Muscle layer of duodenum (tissue), 2 donors: ENCODE measurements around the gene CDH3.

Experiments used
- H3K27ac ChIP-seq: one replicate; pipeline ENCODE4 v1.7.0; 2013; ENCODE audit warnings: mild to moderate bottlenecking, low read length
- H3K27me3 ChIP-seq: one replicate; pipeline ENCODE4 v1.7.0; 2013; ENCODE audit warnings: low read depth, mild to moderate bottlenecking, control low read depth, low read length
- H3K36me3 ChIP-seq, 2 donors: one replicate each; pipeline ENCODE4 v1.7.0; 2013; ENCODE audit warnings: low read length in 2 of 2, control low read depth in 1 of 2, mild to moderate bottlenecking in 1 of 2; ENCODE audit not compliant: insufficient read depth in 2 of 2, control insufficient read depth in 1 of 2
- H3K4me1 ChIP-seq, 2 donors: one replicate each; pipeline ENCODE4 v1.7.0; 2013; ENCODE audit warnings: low read length in 2 of 2, mild to moderate bottlenecking in 2 of 2, control low read depth in 1 of 2, moderate library complexity in 1 of 2; ENCODE audit not compliant: insufficient read depth in 2 of 2, control insufficient read depth in 1 of 2
- H3K4me3 ChIP-seq, 2 donors: one replicate each; pipeline ENCODE4 v1.7.0; 2013; ENCODE audit warnings: low read length in 2 of 2, low read depth in 1 of 2, mild to moderate bottlenecking in 1 of 2
- H3K9me3 ChIP-seq, 2 donors: one replicate each; pipeline ENCODE4 v1.7.0; 2013; ENCODE audit warnings: low read length in 2 of 2, control low read depth in 1 of 2, mild to moderate bottlenecking in 1 of 2; ENCODE audit not compliant: control insufficient read depth in 1 of 2
- donor health status: healthy.

Gene CDH3

DNA sequence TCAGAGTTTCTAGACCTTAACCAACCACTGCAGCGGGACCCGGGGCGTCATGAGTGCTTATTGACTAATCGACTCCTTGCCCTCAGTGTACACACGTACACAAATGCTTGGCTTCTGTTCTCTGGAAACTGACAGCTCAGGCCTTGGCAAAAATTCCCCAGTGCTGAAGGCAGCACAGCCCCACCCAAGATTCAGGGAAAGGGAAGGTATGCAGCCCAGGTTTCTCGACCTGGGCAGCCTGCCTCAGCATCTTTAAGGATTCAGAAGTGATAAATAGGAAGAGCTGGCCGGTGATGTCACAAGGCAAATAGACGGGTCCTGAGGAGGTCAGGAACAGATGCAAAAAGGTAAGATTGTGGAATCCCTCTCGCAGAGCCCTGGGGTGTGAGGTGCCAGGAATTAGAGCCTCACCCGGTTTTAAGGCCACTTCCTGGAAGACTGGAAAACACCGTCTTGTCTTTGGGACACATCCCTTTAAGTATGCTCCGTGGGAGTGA, 9.0 kb upstream of the CDH3 start:
- Histone ChIP-seq H3K27ac (no peak overlapping the region), H3K4me1 (no peaks in the 10 kb centered on the region), H3K27me3 (no peaks in the 10 kb centered on the region), H3K36me3 (no peaks in the 10 kb centered on the region), H3K4me3 (no peak overlapping the region), H3K9me3 (no peaks in the 10 kb centered on the region)

DNA sequence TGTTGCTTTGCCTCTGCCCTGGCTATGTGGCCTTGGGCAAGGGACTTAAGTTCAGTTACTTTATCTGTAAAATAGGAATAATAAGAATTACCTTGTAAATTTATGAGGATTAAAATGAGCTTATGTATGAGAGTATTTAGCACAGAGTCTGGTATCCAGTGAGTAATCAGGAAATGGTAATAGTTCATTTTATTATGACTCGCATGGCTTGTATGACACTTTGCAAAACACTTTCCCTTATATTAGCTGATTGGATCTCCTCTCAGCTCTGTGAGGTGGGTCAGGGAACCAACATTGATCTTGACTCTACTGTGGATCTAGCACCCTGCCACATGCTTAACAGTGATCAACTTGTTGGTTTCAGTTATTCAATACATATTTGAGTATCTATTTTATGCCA, 8.3 kb upstream of the CDH3 start:
- Histone ChIP-seq H3K9me3 (no peaks in the 10 kb centered on the region), H3K4me3 (no peak overlapping the region), H3K36me3 (no peaks in the 10 kb centered on the region), H3K27ac (no peak overlapping the region), H3K27me3 (no peaks in the 10 kb centered on the region), H3K4me1 (no peaks in the 10 kb centered on the region)

DNA sequence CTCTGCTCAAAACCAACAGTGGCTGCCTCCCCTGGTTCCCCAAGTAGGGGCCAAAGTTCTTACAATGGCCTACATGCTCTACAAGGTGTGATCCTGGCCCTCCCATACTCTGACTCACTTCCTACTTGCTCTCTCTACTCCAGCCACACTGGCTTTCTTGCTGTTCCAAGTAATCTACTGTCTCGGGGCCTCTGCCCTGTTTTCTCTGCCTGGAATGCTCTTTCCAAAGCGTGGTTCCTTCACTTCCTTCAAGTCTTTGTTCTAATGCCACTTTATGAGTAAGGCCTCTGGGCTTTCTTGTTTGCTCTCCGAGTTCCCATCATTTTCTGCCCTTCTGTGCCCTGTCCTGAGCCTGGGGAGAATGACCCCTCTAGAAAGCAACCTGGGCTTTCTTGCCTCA, 4.1 kb upstream of the CDH3 start:
- Histone ChIP-seq H3K27ac (no peak overlapping the region), H3K4me1 (peaks cover 0 to 25% of the 10 kb centered on the region in 2 donors), H3K36me3 (no peaks in the 10 kb centered on the region), H3K4me3 (no peak overlapping the region), H3K9me3 (no peaks in the 10 kb centered on the region), H3K27me3 (peaks cover 30% of the 10 kb centered on the region)

DNA sequence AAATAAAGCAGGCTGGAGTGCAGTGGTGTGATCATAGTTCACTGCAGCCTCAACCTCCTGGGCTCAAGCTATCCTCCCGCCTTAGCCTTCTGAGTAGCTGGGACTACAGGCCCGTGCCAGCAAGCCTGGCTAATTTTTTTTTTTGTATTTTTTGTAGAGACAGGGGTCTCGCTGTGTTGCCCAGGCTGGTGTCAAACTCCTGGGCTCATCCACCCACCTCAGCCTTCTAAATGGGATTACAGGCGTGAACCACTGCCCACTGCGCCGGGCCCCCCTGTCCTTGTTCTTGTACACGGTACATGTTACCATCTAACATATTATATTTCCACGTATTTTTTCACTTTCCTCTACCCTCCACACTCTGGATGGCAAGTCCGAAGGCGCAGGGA, 3.1 kb upstream of the CDH3 start:
- H3K36me3 ChIP-seq, result no peaks in the 10 kb centered on the region
- H3K9me3 ChIP-seq, result no peaks in the 10 kb centered on the region
- peak overlapping the region in 1 of 2 donors; percentile 27 for H3K4me3 ChIP-seq
- H3K27ac ChIP-seq, result no peak overlapping the region
- H3K4me1 ChIP-seq, result peaks cover 0 to 30% of the 10 kb centered on the region in 2 donors
- peaks cover 32% of the 10 kb centered on the region for H3K27me3 ChIP-seq

DNA sequence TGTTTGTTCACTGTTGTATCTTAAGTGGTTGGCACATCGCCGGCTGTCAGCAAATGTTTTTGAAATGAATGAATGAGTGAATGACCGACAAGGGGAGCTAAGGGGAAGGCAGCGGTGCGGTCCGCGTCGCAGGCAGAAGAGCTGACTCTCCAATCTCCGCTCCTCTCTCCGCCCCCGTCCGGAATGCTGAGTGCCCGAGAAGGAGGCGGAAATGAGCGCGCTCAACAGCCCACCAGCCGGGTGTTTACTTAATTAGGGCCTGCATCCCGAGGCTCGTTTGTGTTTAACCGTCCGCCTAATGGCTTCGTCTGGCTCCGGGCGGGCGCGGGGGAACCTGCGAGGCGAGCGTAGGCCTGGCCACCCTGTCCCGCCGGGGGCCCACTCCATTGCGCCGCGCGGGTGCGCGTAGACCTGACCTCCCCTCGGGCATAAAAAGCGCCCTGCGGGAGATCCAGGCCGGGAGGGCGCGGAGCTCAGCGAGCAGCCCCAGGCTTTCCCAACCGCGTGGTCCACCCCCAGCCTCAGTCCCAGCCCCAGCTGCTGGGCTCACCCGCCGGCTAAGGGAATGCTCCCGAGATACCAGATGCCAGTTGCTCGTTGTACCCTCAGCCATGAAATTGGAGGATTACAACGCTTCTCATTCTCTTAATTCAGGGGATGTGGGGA, 2.5 kb upstream of the CDH3 start:
- Histone ChIP-seq H3K27ac (no peak overlapping the region), H3K27me3 (peaks cover 32% of the 10 kb centered on the region)

DNA sequence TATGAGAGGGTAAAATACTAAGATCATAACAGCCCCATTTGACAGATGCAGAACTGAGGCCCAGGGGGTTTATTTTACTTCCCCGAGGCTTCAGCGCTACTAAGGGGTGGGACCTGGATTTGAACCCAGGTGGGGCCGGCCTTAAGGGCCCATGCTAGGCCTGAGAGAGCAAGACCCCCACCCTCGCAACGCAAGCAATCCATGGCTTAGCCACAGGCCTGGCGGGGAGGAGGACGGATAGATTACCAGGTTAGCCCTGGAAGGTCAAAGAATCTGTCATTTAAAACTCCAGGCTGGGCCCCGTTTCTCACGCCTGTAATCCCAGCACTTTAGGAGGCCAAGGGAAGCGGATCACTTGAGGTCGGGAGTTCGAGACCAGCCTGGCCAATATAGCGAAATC, 1.9 kb upstream of the CDH3 start:
- H3K27me3 ChIP-seq, result peaks cover 32% of the 10 kb centered on the region
- no peak overlapping the region for H3K27ac ChIP-seq
- H3K36me3 ChIP-seq, result no peaks in the 10 kb centered on the region
- peaks cover 0 to 30% of the 10 kb centered on the region in 2 donors for H3K4me1 ChIP-seq
- no peaks in the 10 kb centered on the region for H3K9me3 ChIP-seq
- H3K4me3 ChIP-seq, result no peak overlapping the region

More for the DNA sequence above, 2.5 kb upstream of the CDH3 start:
- H3K36me3 ChIP-seq, result no peaks in the 10 kb centered on the region
- peak overlapping the region in 1 of 2 donors; percentile 27 for H3K4me3 ChIP-seq
- H3K9me3 ChIP-seq, result no peaks in the 10 kb centered on the region
- peaks cover 0 to 30% of the 10 kb centered on the region in 2 donors for H3K4me1 ChIP-seq

DNA sequence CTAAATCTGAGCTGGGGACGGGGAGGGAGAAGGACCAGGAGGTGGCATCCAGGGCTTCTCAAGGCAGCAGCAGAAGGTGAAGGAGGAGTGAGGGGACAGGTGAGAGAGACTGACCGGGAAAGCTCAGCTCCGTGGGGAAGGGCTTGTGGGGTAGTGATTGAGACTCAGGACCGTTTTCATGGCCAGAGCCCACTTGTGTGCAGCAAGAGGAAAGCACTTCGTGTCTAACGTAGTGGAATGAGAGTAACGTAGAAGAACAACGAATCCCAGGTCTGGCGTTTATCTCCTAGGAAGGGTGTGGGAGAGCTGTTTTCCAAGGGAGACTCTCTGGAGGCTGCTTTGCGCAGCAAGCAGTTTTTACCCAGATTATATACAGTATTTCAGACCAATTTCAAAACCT, 1.3 kb upstream of the CDH3 start:
- H3K27me3 ChIP-seq, result peaks cover 32% of the 10 kb centered on the region
- no peak overlapping the region for H3K27ac ChIP-seq
- no peaks in the 10 kb centered on the region for H3K36me3 ChIP-seq
- no peaks in the 10 kb centered on the region for H3K9me3 ChIP-seq
- no peak overlapping the region for H3K4me3 ChIP-seq
- H3K4me1 ChIP-seq, result peaks cover 0 to 30% of the 10 kb centered on the region in 2 donors

DNA sequence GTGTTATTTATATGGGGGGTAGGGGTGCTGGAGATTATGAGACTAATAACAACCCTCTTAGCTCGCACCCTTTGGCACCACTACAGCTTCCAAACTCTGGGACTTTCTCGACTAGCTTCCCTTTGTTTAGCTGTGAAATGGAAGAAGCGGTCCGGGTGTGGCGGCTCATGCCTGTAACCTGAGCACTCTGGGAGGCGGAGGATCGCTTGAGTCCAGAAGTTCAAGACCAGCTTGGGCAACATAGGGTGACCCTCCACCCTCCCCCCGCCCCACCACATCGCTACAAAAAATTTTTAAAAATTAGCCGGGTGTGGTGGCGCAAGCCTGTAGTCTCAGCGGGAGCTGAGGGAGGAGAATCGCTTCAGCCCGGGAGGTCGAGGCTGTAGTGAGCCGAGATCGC, 814 bp upstream of the CDH3 start:
- no peaks in the 10 kb centered on the region for H3K36me3 ChIP-seq
- H3K27me3 ChIP-seq, result peaks cover 32% of the 10 kb centered on the region
- no peak overlapping the region for H3K27ac ChIP-seq
- peaks cover 0 to 30% of the 10 kb centered on the region in 2 donors for H3K4me1 ChIP-seq
- no peak overlapping the region for H3K4me3 ChIP-seq
- no peaks in the 10 kb centered on the region for H3K9me3 ChIP-seq

DNA sequence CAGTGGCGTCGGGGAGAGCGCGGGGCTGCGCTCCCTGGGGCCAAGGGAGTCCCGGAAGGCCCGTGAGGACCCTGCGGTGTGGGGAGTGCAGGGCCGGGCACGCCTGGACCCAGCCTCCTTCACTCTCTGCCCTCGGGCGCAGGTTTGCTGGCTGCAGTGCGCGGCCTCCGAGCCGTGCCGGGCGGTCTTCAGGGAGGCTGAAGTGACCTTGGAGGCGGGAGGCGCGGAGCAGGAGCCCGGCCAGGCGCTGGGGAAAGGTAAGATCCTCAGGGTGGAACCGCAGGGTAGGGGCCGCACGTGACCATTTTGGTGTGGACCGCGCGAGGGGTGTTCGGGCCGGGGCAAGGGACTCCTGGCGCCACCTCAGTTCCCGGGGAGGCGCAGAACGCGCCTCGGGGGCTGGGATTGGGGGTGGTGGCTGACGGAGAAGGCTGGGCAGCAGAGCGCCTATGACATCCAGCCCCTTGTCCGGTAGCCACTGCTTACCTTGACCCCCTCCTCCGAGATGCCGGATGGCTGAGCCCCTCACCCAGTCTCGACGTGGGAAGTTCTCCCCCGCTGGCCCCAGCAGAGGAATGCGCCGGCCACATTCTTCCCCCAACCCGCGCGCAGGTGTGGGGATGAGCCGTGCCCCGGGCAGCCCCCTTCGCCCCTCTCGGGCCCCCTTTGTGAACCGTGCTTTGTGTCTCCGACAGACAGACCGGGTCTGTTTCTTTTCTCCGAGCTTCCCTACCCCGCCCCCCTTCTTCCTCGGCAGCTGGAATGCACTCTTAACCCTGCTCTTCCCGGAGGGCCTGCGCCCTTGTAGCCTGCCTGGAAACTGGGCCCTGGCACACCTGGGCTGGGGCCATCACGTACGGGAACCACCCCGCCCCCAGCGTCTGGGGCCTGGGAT, 631 bp downstream of the CDH3 start:
- Histone ChIP-seq H3K4me1 (peaks cover 0 to 30% of the 10 kb centered on the region in 2 donors), H3K36me3 (no peaks in the 10 kb centered on the region), H3K27ac (no peak overlapping the region), H3K27me3 (peaks cover 32% of the 10 kb centered on the region), H3K9me3 (no peaks in the 10 kb centered on the region), H3K4me3 (peak overlapping the region in 1 of 2 donors; percentile 52)

DNA sequence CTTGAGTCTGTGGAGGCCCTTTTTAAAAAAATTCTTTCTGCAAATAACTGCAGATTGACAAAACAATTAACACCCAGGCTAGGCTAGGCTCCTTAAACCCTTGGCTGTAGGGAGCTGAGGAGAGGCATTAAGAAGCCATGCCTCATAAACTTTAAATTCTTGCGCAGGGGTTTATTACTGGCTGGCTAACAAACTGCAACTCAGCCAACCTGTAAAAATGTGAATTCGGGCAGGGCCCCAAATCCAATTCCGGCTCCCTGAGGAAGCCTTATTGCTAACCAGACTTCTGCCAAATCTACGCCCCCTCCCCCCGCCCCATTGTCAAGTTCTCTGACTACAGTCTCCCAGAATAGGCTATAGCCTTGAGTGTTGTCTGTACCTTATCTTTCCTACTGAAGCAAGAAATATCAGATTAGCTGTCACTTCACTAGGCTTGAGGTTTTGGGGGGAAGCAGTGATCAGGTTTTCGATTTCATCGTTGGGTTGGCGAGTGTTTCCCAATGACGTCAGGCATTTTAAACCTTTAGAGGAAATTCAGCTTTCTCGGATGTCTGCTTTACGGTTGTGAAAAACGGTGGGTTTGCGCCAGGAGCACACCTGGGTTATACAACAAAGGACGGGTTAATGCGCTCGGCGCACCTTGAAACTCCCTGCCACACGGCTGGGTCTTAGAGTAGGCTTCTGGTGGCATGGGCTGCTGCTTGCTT, 2.0 kb downstream of the CDH3 start:
- H3K4me1 ChIP-seq, result peaks cover 0 to 27% of the 10 kb centered on the region in 2 donors
- H3K36me3 ChIP-seq, result no peaks in the 10 kb centered on the region
- H3K27ac ChIP-seq, result no peak overlapping the region
- no peaks in the 10 kb centered on the region for H3K9me3 ChIP-seq
- H3K4me3 ChIP-seq, result no peak overlapping the region
- H3K27me3 ChIP-seq, result peaks cover 32% of the 10 kb centered on the region

DNA sequence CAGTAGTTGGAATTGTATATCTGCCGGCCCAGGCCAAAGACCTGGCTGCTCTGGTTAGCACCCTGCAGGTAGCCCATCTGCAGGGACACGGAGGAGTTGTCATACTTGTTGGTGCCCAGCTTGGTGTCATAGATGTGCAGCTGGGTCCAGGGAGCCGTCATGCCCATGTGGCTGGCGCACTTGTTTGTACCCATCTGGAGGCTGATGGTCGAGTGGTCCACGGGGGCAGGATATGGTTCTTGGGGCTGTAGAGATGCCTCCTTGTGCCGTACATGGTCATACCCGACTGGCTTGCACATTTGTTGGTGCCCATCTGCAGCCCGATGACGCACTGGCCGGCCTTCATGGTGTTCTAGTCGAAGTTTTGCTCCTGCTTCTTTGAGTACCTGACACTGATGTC, 6.0 kb downstream of the CDH3 start:
- no peaks in the 10 kb centered on the region for H3K36me3 ChIP-seq
- no peaks in the 10 kb centered on the region for H3K9me3 ChIP-seq
- peaks cover 0 to 3% of the 10 kb centered on the region in 2 donors for H3K4me1 ChIP-seq
- H3K27ac ChIP-seq, result no peak overlapping the region
- H3K27me3 ChIP-seq, result no peaks in the 10 kb centered on the region
- H3K4me3 ChIP-seq, result no peak overlapping the region
